GM18519 (cell line): ENCODE results near the gene ERVH48-1.
"Not testable (repeated sequence)": the region's sequence is repeated elsewhere in the genome, so short reads cannot be mapped to it uniquely, and the experiment has no call there.

ENCODE experiments used
- ATAC-seq: cut with Tn5 transposase; IDR thresholded peaks from one replicate; pipeline ENCODE4 v1.9.1; 2021; ENCODE audit warnings: mild to moderate bottlenecking, moderate library complexity; ENCODE audit not compliant: unreplicated experiment, low FRiP score

The ERVH48-1 gene

DNA sequence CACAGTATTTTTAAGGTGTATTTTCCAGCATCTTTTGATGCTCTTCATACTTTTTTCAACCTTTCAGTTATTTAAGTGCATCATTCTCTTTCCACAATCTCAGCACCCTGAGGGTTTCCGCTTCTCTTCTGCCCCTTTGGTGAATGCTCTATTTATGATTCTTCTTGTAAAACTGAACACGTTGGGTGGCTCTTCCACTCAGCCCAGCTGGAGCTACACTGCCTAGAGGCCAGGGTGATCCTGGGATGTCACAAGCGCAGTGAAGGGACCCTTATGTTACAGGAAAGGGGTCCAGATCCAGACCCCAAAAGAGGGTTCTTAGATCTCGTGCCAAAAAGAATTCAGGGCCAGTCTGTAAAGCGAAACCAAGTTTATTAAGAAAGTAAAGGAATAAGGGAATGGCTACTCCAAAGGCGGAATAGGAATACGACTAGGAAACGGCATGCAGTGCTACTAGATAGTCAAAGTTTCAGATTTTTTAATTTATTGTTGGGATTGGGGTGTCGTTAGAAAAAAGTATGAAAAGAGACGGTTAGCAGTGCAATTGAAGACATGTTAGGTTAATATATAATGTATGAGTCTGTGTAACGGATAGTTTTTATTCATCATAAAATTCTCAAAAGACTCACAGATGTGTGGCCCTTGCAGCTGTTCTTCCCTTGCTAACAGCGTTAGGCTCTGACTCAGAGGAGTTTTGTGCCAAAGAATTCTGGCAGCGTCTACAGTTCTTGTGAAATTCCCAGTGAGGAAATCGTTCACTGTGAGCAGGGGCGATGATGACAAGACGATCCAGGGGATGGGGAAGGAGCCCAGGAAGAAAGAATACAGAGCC is 14.4 kb upstream of the ERVH48-1 start:
- no peak for ATAC-seq

DNA sequence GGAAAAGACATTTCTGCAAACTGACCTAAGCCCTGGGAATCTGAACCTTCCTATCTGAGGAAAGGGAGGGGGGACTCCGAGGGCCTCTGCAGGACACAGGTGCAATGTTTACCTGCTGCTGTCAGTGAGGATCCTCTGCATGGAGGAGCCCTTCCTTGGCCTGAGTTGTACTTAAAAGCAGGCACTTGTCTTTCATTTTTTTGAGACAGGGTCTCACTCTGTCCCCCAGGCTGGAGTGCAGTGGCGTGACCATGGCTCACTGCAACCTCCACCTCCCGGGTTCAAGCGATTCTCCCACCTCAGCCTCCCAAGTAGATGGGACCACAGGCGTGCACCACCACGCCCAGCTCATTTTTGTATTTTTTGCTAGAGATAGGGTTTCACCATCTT is 13.2 kb upstream of the ERVH48-1 start:
- not testable (repeated sequence) for ATAC-seq

DNA sequence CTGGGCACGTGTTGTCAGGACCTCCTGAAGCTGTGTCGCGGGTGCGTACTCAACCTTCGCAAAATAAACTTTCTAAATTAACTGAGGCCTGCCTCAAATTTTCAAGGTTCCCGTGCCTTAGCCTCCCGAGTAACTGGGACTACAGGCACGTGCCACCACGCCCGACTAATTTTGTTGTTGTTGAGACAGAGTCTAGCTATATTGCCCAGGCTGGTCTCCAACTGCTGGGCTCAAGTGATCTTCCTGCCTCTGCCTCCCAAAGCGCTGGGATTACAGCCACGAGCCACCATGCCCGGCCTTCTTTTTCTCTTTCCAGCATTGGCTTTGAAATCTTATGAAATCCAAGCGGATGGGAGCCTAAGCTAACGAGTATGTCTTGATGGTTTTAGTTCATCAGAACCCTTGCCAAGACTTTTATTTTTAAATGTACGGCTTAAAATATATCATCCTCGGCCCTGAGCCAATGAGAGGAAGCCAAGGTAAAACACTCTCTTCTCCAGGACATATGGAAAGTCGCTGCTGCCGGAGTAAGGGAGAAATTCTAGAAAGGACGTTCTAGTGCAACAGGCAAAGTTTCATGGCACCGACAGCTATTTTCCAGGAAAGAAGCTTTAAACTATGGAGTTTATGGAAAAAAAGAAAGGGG is 12.7 kb upstream of the ERVH48-1 start:
- no peak for ATAC-seq

DNA sequence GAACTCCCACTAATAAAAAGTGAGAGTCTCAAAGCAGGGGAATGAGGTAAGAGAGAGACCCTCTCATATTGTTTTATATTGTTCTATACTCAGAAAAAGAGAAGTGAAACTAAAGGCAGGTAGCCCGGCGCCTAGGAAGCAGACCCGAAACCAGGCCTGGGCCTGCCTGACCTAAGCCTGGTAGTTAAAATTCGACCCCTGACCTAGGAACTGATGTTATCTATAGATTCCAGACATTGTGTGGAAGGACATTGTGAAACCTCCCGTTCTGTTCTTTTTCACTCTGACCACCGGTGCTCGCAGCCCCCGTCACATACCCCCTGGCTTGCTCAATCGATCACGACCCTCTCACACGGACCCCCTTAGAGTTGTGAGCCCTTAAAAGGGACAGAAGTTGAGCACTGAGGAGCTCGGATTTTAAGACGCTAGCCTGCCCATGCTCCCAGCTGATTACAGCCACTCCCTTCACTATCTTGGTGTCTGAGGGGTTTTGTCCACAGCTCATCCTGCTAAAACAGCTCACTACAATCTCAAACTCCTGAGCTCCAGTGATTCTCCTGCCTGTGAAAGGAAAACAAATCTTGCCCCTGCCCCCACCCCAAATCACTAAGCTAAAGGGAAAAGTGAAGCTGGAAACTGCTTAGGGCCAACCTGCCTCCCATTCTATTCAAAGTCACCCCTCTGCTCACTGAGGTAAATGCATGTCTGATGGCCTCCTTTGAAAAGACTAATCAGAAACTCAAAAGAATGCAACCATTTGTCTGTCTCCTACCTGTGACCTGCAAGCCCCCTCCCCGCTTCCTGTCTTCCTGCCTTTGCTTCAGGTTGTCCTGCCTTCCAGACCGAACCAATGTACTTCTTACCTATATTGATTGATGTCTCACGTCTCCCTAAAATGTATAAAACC is 11.9 kb upstream of the ERVH48-1 start:
- not testable (repeated sequence) for ATAC-seq

DNA sequence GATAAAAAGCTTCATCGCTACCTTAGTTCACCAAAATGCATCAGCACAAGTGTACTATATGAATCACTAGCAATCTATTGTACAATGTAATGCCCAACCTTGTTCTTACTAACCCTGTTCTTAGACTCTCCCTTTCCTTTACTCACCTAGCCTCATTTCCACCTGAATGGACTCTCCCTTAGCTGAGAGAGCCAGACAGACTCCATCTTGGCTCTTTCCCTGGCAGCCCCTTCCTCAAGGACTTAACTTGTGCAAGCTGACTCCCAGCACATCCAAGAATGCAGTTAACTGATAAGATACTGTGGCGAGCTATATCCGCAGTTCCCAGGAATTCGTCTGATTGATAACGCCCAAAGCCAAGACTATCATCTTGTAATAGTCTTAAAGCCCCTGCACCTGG is 10.9 kb upstream of the ERVH48-1 start:
- not testable (repeated sequence) for ATAC-seq

DNA sequence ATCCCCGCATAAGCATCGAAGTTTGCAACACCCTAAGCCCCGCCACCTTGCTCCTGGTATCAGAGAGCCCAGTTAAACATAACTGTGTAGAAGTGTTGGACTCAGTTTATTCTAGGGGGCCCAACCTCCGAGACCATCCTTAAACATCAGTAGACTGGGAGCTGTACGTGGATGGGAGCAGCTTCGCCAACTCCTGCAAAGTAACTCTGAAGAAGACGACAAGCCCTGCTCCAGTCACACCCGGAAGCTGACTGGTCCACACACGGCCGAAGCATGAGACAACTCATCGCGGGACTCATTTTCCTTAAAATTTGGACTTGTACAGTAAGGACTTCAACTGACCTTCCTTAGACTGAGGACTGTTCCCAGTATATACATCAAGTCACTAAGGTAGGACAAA is 8.5 kb upstream of the ERVH48-1 start:
- not testable (repeated sequence) for ATAC-seq

DNA sequence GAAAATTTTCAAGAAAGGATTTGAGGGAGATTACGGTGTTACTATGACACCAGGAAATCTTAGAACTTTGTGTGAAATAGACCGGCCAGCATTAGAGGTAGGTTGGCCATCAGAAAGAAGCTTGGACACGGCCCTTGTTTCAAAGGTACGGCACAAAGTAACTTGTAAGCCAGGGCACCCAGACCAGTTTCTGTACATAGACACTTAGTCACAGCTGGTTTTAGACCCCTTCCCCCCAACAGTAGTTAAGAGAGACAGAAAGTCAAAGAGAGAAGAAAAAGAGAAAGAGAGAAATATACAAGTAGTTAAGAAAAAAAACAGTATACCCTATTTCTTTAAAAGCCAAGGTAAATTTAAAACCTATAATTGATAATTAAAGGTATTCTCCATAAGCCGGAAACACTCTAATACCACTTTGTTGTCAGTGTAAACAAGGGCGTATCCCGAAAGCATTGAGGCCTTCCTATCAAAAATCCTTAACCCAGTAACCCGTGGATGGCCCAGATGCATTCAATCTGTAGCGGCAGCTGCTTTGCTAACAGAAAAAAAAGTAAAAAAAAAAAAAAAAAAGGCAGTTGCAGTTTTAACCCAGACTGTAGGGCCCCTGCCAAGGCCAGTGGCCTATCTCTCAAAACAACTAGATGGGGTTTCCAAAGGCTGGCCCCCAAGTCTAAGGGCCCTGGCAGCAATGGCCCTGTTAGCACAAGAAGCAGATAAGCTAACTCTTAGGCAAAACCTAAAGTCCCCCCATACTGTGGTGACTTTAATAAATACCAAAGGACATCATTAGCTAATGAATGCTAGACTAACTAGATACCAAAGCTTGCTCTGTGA is 7.9 kb upstream of the ERVH48-1 start:
- ATAC-seq, result not testable (repeated sequence)

DNA sequence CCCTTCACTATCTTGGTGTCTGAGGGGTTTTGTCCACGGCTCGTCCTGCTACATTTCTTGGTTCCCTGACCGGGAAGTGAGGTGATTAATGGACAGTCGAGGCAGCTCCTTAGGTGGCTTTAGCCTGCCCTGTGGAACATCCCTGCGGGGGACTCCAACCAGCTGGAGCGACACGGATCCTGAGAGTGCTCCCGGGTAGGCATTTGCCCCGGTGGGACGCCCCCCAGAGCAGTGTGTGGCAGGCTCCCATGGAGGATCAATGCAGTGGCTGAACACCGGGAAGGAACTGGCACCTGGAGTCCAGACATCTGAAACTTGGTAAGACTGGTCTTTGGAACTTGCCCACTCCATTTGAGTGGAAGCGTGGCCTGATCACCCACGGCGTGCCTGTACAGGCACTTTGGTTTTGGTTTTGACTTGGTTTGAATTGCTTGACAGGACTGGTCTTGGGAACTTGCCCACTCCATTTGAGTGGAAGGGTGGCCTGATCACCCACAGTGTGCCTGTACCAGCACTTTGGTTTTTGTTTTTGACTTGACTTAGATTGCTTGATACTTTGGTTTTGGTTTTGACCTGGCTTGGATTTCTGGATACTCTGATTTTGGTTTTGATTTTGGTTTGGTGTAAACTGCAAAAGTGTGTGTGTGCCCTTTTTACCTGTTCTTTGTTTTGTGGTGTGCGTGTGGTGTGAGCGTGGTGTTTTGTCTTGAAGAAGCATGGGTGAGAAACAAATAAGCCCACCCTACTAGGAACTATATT is 7.1 kb upstream of the ERVH48-1 start:
- ATAC-seq, result not testable (repeated sequence)

DNA sequence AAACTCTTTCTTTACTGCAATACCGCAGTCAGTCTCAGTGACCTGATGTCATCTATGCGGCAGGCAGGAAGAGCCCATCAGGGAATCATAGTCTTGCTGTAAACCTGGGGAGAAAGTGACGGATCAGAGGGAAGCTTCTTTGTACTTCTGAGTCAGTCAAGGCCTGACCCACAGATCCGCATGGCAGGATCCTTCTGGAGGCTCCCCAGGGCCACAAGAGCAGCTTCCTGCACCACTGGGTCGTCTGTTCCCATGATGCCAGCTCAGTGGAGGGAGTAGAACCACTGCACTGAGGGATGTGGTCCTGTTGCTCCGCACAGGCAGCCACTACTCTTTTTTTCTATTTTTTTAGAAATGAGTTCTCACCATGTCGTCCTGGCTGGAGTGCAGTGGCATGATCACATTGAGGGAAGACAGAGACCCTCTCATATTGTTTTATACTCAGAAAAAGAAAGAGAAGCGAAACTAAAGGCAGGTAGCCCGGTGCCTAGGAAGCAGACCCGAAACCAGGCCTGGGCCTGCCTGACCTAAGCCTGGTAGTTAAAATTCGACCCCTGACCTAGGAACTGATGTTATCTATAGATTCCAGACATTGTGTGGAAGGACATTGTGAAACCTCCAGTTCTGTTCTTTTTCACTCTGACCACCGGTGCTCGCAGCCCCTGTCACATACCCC is 6.3 kb upstream of the ERVH48-1 start:
- no peak for ATAC-seq

DNA sequence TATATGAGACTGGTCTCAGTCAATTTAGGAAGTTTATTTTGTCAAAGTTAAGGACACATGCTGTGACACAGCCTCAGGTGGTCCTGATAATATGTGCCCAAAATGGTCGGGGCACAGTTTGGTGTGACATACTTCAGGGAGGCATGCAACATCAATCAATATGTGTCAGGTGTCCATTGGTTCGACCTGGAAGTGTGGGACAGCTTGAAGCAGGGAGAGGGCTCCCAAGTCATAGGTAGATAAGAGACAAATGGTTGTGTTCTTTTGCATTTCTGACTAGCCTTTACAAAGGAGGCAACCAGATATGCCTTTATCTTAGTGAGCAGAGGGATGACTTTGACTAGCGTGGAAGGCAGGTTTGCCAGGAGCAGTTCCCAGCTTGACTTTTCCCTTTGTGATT is 4.5 kb upstream of the ERVH48-1 start:
- no peak for ATAC-seq

DNA sequence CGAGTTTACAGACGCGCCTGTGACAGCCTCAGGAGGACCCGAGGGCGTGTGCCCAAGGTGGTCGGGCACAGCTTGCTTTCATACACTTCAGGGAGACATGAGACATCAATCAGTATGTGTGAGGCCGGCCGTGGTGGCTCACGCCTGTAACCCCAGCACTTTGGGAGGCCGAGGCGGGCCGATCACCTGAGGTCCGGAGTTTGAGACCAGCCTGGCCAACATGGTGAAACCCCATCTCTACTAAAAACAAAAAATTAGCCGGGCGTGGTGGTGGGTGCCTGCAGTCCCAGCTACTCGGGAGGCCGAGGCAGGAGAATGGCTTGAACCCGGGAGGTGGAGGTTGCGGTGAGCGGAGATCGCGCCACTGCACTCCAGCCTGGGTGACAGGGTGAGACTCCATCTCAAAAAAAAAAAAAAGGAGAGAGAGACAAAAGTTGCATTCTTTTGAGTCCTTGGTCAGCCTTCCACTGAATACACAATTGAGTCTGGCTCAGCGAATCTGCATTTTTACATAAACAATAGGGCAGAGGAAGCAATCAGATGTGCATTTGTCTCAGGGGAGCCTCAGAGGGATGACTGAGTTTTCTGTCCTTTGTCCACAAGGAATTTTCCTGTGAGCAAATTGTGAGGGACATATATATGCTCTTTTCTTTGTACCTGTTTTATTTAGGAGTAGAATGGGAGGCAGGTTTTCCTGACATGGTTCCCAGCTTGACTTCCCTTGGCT is 2.2 kb upstream of the ERVH48-1 start:
- ATAC-seq, result not testable (repeated sequence)

DNA sequence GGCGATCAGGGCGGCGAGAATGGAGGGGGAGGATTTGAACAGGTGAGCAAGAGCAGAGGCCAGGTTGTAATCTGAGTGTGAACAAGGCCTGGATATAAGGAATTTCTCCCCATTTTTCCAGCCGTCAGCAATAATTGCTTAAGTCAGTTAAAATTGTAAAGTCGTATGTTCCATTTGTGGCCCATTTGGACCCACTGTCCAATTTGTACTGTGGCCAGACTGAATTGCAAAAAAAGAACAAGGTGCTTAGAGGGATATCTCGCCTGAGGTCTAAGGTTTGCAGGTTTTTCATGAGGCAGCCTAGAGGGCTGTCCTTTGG is 1.0 kb downstream of the ERVH48-1 start:
- no peak for ATAC-seq

DNA sequence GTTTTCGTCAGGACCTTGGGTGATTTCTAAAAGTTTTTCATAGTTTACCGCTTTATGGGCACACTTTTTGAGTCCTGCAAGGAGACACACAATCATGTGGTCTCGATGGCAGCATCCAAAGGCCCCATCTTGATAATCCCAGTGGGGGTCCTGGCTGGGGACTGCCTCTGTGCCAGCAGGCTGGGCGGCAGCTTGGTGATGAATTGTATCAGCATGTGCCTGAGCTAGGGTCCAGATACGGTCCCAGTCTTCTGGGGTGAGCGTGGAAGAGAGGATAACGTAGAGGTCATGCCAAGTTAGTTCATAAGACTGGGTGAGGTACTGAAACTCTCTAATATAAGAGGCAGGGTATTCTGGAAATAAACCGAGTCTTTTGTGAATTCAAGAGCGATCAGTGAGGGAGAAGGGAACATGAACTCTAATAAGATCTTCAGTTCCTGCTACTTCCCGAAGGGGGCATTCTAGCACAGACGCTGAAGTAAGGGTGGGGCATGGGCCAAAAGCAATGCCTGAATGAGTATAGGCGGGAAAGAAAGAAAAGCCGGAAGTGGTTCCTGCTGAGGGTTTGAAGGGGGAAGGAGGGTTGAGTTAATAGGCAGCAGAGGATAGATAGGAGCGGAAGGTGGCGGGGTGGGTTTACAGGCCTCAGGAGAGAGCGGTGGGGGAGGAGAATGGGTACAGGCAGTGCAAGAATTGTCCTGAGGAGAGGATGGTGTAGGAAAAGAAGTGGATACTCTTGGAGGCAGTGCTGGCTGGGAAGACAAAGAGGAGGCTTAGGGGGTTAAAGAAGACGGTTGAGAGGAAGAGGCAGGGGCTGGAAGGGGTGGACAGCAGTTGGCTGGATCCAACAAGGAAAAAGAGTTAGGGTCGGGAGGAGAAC is 1.6 kb downstream of the ERVH48-1 start:
- no peak for ATAC-seq

DNA sequence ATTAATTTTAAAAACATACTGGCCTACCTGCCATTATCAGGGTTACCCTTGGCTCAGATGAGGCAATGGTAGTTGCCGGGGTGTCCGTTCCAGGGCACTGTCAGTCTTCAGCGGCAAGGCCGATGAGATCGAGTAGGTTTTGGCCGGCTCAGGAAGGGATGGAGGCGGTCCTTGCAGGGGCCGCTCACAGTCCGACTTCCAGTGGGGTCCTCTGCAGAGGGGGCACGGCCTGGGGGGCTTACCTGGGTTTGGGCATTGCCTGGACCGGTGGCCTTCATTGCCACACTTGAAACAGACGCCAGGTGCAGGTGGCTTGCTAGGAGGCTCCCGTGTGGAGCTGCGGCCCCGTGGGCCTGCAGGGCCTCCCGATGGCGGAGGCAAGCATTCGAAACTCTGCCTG is 2.5 kb downstream of the ERVH48-1 start:
- ATAC-seq, result no peak

DNA sequence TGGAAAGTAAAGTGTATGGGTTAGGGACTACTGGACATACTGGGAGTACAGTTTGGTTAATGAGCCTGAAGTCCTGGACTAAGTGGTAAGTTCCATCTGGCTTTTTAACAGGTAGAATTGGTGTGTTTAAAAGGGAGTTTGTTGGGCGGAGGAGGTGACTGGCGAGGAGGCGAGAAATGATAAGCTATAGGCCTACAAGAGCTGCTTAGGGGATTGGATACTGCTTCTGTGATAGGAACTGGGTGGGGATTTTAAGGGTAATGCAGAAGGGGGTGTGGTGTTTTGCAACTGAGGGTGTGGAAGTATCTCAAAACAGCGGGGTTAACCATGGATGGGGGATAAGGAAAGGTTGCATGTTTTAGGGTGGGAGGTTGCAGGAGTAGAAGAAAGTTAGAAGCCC is 3.5 kb downstream of the ERVH48-1 start:
- no peak for ATAC-seq

DNA sequence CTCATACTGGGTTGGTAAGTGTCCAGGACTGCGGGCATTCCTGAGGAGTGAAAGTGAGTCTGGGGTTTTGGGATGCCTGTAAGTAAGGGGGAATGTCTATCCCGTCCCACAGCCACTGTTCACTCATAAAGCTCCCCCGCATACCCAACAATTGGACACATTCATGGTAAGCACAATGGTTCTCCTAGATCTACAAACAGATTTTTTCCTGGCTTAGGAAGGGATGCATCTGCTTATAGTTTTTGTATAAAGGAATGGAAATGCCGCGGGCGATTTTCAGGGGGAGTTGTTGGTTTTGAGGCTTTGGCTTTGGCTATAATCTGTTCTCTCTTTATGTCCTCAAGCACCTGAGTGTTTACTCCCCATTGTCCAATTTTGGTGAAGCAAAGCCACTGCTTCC is 7.1 kb downstream of the ERVH48-1 start:
- no peak for ATAC-seq

DNA sequence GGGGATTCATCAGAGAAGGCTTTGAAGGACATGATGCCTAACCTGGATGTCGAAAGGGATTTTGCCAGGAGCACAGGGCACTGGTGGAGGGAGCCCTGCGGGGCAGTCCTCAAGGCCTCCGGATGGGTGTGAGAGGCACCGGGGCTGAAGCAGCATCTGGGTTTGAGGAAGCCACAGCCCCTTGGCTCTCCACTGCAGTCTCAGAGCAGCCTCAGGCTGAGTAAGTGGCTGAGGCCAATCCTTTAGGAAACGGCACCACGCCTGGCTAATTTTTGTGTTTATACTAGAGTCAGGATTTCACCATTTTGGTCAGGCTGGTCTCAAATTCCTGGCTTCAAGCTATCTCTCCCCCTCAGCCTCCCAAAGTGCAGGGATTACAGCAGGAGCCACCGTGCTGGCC is 12.0 kb downstream of the ERVH48-1 start:
- ATAC-seq, result no peak
